ENCODE data around the gene BFSP2.

Gene BFSP2

DNA sequence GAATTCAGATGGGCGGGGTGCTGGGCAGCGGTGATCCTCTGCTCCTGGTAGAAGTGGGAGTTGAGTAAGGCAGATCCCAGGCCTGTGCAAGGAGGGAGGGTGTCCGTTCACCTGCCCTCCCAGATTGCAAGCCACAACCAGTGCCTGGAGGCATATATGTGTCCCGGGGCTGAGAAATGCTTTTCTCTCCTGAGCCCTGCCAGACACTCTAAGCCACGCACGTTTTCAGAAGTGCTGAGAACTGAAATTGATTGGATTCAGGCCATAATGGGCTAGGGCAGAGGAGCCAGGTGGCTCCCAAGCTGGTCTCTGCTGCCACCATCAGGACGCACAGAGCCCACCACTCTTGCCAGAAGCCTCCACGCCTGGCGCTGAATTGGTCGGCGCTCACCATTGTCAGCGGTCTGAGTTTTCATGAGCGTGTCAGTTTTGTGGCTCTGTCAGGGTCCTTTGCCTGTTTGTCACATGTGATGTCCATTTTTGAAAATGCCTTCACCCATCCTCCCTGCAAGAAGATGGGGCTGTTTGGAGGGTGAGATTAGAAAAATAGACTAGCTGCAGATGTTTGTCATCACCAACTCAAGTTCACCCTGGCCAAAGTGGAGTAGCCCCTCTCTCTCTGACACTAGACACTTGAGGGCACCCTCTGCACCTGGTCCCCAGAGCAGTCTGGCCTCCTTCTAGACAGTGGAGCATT, 15.4 kb upstream of the BFSP2 start:
- no peak for DNase-seq

DNA sequence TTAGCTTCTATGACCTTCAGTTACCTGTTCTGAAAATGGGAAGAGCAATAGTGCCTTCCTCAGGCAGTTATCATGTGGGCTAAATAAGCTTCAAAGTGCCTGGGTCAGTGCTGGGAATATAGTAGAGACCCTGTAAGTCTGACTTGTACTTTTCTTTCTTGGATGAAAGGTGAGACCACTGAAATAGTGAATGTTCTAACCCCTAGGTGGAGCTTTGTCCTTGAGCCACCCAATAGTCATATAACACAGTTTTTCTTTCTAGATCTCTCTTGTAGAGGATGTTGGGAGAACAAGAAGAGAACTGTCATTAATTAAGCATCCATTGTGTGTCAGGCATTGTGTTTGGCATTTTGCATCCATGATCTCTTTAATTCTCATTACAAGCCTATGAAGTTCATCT, 13.0 kb upstream of the BFSP2 start:
- no peak for DNase-seq

DNA sequence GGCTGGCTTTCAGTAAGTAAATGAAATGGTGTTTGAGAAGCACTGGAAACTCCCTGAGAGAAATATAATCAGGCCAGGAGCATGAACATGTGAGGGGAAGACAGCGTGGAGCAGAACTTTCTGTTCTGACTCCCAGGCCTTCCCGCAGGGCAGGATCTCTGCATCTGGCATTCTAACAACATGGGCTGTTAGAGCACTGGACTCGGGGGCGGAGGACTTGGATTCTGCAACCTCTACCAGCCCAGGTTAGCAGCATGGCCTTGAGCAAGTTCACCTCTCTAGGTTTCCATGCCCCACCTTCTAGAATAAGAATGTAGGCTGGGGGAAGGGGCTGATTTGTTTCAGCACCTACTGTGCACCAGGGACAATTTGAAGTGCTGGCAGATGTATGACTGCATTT, 12.5 kb upstream of the BFSP2 start:
- DNase-seq: no peak

DNA sequence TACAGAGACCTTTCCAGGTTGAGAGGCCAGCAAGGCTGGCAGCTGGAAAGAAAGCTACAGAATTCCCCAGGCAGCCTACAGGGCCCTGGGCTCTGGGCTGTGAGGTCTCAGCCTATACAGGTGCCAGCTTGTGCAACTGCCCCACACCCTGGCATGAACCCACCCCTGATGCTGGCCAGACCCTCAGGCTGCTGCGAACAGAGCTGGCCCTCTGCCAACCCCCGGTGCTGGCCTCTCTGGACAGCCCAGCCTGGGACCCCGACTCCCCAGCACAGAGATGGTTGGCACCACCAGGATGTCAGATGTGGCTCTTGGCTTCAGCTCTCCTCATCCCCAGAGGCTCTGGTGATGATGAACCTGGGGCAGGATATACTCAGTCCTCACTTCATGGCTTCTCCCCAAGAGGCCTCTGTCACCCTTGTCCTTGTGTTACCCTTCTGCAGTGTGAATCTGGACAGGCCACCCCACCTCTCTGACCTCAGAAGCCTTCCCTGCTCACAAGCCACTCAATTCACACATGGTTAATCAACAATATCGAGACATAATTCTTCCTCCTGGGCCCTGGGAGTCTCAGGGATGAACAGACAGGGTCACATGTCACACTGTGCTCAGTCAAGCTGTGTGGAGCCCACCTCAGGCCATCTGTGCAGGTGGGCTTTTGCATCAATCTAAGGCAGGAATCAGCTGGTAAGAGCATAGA, 11.0 kb upstream of the BFSP2 start:
- no peak for DNase-seq

DNA sequence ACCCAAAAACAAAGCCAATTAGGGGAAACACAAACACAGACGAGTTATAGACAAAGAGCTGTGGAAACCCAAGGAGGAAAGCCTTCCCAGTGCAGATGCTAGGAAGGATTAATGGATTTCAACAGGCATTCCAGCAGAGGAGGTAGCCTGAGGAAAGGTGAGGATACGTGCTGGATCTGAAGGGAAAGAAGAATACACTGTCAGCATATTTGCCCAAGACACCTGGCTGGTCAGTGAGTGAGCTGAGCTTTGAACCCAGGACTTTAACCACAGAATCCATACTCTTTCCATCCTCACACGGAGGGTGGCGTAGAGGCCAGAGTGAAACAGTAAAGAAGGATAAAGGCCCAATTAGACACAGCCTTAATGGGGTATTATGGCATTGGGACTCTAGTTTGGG, 9.1 kb upstream of the BFSP2 start:
- DNase-seq: no peak

DNA sequence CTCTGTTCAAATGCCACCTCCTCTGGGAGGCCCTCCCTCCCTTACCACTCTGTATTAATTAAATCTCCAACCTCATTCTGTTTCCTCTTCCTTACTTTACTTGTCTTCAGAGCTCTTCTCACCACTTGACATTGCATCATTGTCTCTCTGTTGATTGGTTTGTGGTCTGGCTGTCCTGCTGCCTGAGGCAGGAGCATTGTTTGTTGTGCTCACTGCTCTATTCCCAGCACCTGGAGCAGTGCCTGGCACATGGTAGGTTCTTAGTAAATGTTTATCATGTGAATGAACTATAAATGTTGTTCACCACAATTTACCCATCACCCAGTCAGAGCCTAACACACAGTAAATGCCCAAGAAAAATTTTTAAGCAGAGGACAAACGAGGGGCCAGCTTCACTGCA, 6.7 kb upstream of the BFSP2 start:
- DNase-seq: no peak

DNA sequence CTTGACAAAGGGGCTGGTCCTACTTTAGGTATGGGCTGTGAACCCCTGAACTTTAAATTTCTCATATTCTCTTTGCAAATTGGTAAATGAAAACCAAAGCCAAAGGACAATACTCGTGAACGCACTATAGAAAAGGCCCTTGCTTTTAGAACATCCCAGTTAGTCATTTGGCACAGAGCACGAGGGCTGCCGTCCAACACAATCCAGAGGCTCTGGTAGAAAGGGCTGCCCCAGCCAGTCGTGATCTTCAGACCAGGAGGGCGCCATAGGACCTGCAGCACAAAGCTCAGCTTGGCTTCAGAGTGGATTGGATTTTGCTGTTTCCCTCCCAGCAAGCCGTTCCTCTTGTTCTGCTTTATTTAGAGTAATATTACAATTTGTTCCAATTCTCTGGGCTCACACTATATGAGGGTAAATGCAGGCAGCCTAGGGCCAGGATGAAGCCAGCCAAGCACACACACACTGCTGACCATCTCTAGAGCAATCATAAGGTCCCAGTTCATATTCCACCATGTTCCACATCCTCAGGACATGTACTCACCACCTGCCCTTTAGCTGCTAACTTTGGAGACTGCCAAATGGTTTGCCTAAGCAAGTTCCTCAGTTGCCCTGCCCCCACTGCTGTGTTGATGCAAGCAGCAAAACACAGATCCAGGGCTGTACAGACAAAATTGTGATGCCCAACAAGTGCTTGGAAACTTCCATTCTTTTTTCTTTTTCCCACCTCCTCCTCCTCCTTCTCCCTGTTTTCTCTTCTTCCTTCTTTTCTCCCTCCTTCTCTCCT, 6.0 kb upstream of the BFSP2 start:
- no peak for DNase-seq

DNA sequence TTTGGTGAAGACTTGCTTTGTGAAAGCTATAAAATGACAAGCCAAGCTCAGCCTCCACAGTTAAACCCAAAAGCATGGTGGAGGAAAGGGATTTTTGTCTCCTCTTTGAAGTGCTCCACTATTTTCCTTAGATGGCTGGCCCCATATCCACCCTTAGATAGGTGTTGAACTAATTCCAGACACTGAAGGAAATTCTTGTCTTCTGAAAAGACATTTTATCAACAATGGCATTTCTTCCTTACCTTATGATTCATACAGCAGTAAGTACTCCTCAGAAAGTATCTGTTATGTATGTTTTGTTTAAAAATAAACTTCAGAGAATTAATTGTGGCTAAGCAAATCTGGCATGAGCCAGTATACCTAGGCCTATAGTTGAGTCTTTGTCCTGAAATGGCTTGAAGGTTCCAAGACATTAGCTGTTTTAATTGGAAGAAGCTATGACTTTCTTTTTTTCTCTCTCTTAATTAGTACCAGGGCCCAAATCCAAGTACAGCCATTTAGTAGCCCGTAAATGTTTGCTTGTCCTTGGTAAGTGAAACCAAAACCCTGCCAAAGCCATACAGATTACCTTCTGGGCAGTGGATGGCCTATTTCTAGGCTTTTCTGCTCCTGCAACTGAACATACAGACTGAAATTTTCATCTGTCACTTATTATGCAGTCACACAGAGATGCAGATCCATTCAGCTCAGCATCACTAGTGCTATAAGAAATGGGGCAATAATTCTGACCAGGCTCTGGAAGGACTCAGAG, 5.1 kb upstream of the BFSP2 start:
- DNase-seq: no peak

DNA sequence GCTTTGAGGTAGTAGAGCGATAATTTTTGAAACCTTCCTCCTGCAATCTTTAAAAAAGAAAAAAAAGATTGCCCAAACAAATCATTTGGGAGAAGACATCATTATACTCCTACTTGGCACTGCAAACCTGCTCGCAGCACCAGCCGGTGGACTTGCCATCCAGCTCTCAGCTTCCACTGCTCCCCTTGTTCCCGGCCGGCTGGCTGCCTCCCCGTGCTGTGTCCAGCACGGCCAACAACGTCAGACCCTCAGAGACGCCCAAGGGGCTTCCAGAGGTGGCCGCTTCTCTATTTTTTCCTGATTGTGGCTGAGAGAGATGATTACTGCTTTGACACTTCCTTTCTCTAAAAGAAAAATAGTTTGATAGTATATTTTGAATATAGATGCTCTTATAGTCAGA, 3.0 kb upstream of the BFSP2 start:
- DNase-seq: no peak

DNA sequence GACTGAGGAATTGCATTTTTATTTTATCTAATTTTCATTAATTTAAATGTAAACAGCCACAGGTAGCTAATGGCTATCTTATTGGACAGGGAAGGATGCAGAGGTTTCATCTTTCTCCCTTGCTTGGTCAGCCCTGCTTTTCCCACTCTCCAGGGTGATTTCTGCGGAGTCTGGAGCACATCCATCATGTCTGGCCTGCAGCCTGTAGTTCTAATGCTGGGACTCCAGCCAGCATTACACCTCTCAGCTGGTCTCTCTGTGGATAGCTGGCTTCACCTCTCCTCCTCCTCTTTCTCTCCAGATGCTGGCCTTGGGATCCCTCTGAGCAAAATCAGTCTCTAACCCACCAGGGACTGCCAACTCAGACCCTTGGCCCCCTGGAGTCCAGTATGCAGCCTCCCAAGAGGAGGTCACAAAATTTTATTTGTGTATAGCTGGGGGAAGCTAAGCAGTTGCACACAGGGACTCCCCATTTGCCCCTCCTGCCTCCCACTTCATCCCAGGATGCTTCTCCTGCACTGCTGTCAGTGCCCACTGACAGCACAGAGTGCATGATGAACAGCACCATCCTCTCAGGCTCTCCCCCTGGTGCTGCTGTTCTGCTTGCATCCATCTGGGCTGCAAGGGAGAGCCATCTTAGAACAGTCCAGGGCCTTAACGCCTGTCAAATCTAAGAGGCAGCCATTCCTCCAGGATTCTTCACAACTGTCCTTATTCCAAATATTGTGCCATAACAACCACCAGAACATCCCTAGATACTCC, 1.7 kb downstream of the BFSP2 start:
- no peak for DNase-seq

DNA sequence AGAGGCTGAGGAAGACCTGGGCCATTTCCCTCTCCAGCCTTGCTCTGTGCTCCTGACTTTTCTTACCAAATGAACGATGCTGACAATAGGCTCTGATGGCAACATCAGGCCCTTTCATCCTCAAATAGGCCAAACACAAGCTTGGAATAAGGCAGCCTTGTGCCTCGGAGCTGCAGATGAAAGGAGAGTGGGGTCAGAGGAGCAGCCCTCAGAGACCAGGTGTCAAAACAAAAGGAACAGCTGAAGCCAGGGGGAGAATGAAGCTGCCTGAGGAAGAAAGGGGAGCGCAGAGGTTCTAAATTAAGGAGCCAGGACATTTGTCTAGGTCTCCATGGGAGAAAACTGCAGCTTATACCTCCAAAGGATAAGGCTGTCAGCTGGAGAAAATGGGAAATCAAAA, 5.1 kb downstream of the BFSP2 start:
- no peak for DNase-seq

DNA sequence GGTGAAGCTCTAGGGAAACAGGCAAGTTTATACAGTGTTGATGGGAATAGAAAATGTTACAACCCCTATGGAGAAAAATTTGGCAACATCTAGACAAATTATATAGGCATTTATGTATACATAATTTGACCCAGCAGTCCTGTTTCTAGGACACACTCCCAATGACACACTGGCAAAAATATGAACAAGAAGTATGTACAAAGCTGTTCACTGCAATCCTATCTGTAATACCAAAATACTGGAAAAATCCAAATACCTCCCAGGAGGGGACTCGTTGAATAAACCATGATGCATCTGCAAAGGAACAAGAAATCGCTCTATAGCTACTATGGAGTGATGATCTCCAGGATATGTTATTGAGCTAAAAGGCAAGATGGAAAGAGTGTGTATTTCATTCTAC, 8.5 kb downstream of the BFSP2 start:
- no peak for DNase-seq

DNA sequence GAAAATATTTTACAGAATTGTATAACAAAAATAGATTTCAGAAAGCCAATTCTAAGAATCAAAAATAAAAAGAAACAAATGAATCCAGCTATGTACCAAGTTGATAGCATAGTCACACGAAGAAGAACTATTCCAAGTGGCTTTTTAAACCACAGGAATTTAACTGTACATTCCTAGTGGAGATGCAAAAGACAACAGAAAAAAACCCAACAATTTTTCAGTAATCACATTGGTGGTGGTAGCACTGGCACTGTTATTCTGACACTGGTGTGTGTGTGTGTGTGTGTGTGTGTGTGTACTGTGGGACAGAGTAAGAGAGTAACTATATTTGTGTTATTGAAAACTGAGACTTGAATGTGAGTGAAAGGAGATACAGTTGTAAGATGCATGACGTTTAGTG, 9.1 kb downstream of the BFSP2 start:
- DNase-seq: no peak

DNA sequence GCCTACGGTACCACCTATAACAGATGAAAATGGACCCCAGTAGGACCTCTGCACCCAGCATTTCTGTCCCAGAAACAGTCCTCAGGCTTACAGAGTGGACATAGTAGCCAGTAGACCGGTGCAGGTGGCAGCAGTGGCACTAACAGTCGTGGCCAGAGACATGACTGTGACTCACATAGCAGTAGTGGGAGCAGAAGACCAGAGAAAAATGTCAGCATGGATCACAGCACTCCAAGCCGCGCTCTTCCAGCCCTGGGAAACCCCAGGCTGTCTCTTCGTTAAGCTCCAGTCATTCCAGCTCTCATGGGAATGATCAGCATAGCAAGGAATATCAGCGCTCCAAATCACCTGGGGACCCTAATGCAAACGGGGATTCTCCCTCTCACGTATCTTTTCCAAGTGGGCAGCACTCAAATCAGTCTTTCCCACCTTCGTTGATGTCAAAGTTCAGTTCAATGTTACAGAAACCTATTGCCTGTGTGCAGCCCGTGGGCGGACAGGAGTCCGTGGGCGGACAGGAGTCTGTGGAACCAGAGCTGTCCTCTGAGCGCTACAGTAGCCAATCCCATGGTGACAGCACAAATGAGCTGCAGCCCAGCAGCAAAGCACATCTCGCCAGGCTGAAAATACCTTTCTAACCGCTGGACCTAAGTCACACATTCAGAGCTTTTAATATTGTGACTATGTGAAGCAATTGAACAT, 10.5 kb downstream of the BFSP2 start:
- no peak for DNase-seq

DNA sequence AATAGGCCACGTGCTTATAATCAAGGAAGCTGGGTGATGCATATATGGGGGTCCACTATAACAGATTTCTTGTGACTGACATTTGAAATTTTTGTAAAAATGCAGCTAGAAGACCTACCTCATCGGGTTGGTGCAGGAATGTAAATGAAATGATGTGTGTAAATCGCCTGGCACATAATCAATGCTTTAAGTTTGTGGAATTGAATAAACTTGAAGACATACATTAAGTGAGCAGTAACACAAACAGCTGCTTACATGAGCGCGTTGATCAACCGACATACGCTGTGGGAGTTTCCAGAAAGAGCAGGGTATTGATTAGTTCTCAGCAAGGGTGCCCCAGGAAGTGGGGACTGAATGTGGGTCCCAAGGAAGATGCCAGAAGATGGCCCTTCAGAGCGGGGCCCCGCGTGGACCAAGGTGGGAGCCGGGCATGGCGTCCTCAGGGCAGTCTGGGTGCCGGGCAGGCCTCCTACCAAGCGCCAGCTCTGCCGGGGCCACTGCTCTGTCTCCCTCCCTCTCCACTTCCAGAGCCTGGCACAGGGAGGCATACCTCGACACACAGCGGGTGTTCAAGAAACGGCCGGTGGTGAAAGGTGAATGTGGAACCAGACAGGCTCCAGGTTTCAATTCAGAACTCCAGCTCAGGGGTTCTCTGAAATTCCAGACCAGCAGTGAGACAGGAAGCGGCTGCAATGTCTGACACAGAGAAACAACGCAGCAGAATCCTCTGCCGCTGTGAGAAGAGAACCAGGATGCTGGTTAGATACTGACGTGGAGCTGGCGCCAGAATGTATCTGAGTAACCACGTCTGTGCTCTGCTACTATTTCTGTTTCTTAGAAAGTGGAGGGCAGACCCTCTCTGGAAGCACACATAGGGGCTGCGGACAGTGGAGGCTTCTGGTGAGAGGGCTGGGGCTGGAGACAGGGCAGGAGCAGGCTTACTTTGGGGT, 12.6 kb downstream of the BFSP2 start:
- DNase-seq: no peak

DNA sequence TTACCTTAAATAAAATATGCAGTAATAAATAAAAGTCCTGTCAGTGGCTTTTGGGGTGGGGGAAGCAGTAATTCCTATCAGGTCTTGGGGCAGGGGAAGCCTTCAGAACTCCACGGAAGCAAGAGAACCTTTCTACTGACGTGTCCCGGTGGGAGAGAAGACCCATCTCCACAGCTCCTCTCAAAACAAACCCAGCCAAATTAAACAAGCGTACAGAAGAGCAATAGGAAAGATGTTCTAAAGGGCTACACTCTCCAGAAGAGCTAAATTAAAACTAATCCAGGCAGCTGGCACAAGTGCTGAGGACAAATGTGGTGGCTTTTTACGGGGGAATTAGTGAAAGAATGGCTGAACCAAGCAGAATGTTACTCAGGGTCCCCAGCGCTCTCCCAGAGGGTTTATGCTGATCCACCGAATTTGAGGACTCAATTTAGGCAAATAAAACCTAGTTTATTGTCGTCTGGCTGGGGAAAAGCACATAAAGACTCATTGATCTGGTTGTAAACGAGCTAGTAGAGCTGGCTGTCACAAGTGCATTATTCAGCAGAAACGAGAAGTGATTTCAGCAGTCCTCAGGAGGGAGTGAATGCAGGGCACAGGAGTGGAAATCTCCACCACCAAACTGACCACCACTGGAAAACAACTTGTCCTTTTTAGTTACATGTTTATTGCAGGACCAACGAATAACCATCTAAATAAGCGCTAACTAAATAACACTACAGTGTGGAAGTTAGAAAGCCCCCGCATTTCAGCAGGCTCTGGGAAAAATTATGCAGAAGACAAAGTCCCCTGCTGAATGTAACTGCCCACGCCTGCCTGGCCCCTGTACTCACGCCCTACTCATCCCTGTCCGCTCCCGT, 13.5 kb downstream of the BFSP2 start:
- DNase-seq: no peak

DNA sequence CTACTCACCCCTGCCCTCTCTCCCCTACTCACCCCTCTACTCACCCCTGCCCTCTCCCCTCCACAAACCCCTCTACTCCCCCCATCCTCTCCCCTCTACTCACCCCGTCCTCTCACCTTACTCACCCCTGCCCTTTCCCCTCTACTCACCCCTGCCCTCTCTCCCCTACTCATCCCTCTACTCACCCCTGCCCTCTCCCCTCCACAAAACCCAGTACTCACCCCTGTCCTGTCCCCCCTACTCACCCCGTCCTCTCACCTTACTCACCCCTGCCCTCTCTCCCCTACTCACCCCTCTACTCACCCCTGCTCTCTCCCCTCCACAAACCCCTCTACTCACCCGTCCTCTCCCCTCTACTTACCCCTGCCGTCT, 14.2 kb downstream of the BFSP2 start:
- DNase-seq: no peak

DNA sequence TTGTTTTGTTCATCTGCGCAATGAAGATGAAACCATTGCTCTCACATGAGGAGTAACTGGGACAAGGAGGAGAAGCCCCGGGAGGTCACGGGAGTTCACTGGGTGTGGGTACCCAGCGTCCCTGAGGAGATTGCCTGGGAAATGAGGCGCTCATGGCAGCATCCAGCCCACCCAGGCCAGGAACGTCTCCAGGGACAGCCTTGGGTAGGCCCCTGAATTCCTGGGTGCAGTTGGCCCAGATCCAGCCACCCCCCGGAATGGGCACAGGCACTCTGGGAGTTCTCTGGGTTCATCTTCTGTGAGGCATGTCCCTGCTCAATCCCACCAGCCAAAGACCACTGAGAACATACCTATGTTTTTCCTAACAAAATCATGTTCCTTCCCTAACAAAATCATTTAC, 18.5 kb downstream of the BFSP2 start:
- DNase-seq: no peak

DNA sequence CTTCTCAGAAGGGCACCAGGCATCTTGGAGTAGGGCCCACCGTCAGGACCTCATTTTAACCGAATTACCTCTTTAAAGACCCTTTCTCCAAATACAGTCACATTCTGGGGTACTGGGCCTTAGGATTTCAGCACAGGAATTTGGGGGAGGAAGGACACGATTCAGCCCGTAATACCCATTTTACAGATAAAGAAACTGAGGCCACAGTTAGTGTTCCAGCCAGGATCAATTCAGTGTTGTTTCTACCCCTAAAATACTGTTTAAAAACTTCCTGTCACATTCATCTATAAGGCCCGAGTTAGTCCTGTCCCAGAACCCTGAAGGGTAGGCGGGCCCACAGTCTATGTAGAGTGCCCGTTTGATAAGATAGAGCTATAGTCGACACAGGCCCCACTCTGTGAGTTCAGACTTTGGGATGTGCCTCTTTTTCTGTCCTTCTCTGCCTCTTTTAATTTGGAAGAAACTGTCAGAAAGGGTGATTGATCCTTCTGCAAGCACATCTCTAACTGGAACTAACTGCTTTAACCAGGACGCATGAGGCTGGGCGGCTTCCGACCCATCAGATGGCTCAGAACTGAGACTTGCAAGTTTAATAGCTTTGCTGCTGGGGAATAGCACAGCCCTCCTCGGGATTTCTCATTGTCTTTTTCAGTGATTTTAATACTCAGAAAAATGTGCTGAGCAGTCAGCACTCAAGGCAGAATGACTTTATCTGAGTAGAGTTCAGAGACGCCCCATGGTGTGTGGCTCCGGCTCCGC, 19.5 kb downstream of the BFSP2 start:
- no peak for DNase-seq

All from stimulated activated naive CD4-positive, alpha-beta T cell treated with Interleukin-2 at 50 U/mL for 16 hours (primary cell).